IPS-18c (cell line): ENCODE measurements around the gene SKAP1.

Experiments
- H3K4me3 ChIP-seq: 2 replicates; pipeline ENCODE4 v1.7.0; 2013; ENCODE audit warnings: low read depth, mild to moderate bottlenecking, low read length, moderate library complexity; ENCODE audit not compliant: insufficient read depth
- H3K9me3 ChIP-seq: one replicate; pipeline ENCODE4 v1.6.1; 2013; ENCODE audit warnings: mild to moderate bottlenecking, low read length, moderate library complexity; ENCODE audit not compliant: control insufficient read depth, insufficient read depth

Gene SKAP1

GRCh38 chr17:48095611-48096010 is 334.4 kb downstream of the SKAP1 start:
- H3K4me3 ChIP-seq, result no peak overlapping the region
- H3K9me3 ChIP-seq, result peaks cover 2% of the 10 kb centered on the region

DNA sequence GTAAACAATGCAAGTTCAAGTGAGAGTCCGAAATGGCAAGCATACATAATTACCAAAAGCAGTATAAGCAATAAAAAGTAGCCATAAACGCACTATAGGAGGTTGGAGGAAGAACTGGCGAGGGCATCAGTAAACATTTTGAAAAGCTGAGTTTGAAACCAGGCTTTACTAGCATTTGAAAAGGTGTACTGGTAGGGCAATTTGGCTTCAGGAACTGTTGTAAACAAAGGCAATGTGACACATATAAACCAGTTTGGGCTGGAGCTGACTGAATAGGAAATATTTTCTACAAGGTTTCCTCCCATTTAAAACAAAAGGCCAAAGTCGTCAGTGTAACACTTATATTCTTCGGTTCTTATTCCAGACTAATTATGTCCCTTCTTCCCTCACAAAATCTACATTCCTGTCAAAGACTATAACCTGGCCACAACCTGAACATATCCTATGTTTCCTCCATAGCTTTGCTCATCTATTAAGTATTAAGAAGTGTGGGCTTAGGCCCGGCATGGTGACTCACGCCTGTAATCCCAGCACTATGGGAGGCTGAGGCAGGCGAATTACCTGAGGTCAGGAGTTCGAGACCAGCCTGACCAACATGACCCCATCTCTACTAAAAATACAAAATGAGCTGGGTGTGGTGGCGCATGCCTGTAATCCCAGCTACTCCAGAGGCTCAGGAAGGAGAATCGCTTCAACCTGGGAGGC is 336.5 kb downstream of the SKAP1 start:
- H3K4me3 ChIP-seq, result no peak overlapping the region
- peaks cover 2% of the 10 kb centered on the region for H3K9me3 ChIP-seq

- H3K9me3 ChIP-seq, result peaks cover 4% of the 10 kb centered on the region
- H3K4me3 ChIP-seq, result no peak overlapping the region
Observed at GRCh38 chr17:48084932-48085331, 345.1 kb downstream of the SKAP1 start.
